ENCODE results near the gene ARHGAP45.
A peak's percentile ranks its signal among the peaks of the same experiment; 100 is the strongest.
"Not testable (repeated sequence)": the region's sequence is repeated elsewhere in the genome, so short reads cannot be mapped to it uniquely, and the experiment has no call there.

Gene ARHGAP45

DNA sequence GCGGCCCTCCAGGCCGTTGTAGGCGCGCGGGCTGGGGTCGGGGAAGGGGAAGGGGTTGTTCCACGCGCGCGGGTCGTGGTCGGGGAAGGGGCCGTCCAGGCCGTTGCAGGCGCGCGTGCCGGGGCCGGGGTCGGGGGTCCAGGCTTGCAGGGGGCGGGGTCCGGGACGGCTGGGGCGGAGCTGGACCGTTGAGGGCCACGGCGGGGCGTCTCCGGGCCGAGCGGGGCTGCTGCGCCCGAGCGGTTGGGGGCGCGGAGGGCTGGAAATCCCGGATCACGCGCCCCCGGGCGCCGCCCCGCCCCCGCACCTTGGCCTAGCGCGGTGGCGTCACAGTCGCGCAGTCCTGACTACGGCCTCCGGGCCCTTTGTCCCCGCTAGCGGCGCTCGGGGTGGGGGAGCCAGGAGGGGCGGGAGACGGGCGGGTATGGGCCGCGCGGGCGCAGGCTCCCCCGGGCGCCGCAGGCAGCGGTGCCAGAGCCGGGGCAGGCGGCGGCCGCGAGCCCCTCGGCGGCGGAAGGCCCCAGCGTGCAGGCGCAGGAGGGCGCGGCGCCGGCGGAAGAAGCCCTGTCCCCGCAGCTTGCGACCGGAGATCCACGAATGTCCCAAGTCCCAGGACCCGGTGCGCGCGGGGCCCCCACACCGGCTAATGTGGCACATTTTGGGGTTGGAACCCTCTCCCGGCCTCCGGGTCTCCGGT, 37.5 kb downstream of the ARHGAP45 start:
- DNase-seq (ENCODE audit: low read depth in 2 of 2), result peak; percentile 67 to 77

DNA sequence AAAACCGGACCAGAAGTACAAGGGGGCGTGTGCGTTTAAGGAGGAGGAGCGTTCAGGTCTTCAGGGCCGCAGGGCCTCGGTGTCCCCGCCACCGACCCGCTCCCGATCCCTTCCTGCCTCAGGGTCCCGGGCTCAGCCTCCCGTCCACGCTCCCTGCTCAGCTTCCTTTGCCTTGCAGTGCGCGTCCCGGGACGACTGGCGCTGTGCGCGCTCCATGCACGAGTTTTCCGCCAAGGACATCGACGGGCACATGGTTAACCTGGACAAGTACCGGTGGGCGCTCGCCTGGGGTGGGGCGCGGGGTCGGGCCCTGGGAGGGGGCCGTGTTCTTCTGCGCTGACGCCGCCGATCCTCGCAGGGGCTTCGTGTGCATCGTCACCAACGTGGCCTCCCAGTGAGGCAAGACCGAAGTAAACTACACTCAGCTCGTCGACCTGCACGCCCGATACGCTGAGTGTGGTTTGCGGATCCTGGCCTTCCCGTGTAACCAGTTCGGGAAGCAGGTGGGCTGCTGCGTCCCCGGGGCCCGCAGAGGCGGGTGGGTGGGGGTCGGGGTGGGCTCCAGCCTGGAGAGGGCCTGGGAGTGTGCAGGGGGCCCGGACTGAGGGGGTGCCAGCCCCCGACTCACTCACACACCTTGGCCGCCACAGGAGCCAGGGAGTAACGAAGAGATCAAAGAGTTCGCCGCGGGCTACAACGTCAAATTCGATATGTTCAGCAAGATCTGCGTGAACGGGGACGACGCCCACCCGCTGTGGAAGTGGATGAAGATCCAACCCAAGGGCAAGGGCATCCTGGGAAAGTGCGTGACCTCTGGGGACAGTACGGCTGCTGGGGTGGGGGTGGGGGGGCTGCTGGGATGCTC, 38.3 kb downstream of the ARHGAP45 start:
- DNase-seq (ENCODE audit: low read depth in 2 of 2), result no peak

DNA sequence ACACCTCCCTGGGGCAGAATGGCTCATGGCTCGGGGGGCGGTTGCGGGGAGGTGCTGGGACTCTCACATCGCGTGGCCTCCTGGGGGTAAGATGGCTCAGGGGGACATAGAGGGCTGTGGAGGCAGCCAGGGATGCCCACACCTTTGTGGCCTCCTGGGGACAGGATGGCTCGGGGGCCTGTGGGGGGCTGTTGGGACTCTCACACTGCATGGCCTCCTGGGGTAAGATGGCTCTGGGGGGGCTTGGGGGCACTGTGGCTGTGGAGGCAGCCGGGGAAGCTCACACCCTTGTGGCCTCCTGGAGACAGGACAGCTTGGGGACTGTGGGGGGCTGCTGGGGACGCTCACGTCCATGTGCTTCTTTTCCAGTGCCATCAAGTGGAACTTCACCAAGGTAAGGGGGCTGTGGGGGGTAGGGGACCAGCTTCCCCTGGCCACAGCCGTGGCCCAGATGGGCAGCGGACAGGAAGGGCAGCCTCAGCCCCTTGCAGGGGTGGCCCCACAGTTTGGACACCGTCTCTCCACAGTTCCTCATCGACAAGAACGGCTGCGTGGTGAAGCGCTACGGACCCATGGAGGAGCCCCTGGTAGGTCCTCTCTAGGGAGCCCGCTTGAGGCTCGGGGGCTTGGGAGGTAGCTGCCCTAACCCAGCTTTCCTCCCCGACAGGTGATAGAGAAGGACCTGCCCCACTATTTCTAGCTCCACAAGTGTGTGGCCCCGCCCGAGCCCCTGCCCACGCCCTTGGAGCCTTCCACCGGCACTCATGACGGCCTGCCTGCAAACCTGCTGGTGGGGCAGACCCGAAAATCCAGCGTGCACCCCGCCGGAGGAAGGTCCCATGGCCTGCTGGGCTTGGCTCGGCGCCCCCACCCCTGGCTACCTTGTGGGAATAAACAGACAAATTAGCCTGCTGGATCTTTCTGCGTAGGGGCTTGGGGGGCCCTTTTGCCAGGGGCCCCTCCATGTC, 39.2 kb downstream of the ARHGAP45 start:
- no peak for DNase-seq (ENCODE audit: low read depth in 2 of 2)

DNA sequence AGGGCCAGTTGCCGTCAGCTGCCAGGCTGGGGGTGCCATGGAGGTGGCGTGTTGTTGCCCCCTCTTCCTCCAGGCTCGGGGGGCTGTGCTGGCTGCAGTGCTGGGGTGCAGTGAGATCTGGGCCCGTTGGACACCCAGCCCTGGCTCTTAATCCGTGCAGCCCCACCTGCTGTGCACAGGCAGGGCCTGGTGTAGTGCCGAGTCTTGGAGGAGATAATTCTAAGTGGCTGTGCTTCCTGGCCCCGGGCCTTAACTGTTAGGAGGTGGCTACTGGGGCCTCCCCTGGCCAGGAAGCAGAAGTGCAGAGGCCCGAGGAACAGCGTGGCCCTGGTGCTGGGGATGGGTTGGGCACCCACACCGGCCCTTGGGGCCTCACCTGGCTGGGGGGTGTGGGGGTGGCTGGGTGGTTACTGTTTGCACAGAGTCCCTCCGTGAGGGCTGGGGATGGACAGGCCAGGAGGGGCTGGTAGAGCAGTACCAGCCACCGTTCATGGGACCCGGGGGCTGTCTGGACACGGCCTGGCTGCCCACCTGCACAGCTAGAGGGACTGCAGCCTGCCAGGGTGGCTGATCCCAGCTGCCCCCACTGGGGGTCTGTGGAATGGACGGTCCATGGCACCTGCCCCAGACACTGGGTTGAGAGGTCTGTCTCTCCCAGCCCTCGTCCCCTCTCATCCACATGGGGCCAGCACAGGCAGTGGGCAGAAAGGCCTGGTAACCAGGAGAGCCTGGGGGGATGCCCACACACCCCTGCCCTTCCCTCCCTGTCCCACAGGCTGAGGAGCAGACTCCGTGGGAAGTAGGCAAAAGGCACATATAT, 40.1 kb downstream of the ARHGAP45 start:
- no peak for DNase-seq (ENCODE audit: low read depth in 2 of 2)

DNA sequence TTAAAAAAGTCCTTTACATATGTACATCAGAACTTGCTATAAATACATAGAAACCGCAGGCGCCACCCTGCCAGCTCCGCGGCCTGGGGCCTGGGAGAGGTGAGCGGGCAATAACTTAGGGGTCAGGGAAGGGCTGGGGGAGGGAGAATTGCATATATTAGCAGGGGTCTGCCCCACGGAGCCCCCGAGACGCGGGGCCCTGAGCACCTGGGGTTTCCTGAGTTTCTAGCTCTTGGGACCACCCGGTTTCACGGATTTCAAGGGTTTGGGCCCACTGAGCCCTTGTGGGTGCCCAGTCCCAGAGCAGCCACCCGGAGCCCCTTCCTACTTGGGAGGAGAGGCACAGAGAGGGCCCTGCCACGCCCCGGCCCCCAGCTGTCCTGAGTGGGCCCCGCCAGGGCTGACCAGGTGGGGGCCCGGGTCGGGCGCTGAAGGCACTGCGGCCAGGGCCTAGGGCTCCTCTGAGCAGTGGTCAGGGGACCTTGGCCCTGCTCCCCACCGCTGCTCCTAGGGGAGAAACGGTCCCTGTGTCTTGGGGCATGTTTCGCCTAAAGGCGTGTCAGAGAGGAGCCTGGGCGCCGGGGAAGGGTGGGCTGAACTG, 40.8 kb downstream of the ARHGAP45 start:
- DNase-seq (ENCODE audit: low read depth in 2 of 2), result no peak

DNA sequence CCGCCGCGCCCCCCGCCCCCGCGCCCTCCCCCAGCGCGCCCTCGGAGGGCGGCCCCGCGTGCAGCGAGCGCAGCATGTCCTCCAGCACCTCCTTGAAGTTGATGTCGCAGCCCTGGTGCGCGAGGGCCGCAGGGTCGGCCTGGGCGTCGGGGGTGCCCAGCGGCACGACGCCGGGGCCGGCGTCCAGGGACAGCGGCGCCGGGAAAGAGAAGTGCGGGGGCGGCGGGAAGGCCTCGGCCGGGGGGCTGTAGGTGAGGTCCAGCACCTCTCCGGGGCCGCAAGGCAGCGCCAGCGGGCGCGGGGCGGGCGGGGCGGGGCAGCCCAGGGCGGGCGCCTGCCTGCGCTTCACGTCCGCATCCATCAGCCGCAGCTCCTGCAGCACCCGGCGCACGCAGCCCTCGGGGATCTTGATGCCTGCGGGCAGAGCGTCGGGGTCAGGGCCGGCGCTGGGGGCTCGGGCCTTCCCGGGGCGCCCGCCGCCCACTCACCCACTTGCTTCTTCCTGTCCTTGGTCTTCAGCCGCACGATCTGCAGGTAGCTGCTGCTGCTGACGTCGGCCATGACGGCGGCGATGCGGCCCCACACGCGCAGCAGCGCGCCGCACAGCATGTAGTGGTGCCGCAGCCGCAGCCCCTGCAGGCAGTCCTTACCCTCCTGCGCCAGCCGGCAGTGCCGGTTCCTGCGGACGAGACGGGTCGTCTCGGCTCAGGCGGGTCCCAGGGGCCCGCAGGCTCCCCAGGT, 41.5 kb downstream of the ARHGAP45 start:
- DNase-seq (ENCODE audit: low read depth in 2 of 2), result no peak

DNA sequence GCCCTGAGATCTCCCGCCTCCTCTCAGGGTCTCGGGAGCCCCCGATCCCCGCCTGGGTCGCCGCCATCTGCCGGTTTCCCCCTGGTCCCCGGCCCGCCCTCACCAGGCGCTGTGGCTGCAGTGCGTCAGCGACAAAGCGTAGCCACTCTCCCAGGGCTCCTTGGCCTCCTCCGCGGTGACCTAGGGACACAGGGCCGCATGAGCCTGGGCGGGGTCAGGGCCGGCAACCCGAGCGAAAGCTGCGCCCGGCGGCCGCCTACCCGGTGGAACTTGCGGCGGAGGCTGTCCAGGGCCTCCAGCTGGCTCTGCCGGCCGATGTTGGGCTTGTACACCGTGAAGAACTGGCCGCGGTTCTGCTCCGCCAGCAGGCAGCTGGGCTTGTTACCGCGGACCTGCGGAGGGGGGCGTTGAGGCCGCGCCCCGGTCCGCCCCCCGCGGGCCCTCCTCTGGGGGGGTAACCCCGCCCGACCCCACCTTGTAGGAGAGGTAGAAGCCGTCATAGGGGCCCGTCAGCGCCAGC, 42.1 kb downstream of the ARHGAP45 start:
- no peak for DNase-seq (ENCODE audit: low read depth in 2 of 2)

DNA sequence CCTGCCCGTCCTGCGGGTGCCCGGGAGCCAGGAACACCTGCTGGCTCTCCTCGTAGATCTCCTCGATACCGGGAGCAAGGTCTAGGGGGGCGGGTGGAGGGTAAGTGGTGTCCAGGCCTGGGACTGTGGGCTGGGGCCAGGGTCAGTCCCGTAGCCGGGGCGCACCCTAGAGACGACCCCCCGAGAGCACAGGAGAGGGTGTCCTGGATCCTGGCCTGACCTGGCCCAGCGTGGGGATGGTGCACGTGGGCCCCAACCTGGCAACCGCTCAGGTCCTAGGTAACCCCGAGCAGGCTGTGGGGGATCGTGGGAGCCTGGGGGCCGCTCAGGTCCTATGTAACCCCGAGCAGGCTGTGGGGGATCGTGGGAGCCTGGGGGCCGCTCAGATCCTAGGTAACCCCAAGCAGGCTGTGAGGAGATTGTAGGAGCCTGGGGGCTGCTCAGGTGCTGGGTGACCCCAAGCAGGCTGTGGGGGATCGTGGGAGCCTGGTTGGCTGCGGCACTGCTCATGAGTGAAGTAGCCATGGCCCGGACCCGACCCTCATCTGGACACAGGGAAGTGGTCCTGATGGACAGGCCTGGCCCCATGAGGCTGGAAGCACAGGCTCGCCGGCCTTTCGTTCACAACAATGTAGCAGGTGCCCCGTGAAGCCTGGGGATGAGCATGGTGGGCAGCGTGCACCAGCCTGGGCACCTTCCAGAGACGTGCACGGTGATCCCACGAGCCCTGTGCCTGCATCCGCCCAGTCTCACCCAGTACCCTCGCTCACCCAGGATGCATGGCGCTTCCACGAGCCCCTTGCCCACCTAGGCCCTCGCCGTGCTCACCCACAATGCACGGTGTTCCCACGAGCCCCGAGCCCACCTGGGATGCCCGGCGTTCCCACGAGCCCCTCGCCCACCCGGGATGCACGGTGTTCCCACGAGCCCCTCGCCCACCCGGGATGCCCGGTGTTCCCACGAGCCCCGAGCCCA, 43.0 kb downstream of the ARHGAP45 start:
- DNase-seq (ENCODE audit: low read depth in 2 of 2), result no peak

DNA sequence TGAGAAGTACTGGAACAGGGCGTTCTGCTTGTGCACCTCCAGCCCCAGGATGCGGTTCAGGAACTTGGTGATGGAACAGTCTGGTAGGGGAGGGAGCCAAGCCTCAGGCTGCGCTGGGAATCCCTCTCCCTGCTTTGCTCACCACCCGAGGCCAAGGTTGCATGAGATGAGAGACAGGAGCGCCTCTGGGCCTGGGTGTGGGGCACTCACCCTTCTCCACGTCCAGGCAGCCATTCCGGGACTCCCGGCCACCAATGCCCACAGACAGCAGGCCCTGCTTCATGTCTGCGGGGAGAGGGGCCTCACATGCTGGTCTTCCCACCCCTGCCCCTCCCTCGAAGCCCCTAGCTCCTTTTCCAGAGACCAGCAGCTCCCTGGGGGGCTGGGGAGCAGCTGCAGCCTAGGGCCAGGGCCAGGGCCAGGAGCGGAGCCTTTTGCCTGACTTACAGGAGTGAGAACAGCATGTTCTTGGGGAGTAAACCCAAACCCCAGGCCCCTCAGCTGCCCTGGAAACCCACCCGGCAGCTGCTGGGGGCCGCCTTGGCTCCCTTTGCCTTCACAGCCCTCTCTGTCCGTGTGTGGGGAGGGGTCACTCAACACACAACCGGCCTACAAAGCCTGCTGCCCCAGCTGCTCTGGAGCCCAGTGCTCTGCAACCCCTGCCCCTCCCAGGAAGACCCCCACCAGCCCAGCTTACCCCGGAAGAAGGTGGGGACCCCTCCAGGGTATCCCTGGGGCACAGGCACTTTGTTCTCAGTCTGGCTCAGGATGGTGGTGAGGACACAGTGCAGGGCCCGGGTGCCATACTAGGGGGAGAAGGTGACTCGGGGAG, 44.1 kb downstream of the ARHGAP45 start:
- no peak for DNase-seq (ENCODE audit: low read depth in 2 of 2)

DNA sequence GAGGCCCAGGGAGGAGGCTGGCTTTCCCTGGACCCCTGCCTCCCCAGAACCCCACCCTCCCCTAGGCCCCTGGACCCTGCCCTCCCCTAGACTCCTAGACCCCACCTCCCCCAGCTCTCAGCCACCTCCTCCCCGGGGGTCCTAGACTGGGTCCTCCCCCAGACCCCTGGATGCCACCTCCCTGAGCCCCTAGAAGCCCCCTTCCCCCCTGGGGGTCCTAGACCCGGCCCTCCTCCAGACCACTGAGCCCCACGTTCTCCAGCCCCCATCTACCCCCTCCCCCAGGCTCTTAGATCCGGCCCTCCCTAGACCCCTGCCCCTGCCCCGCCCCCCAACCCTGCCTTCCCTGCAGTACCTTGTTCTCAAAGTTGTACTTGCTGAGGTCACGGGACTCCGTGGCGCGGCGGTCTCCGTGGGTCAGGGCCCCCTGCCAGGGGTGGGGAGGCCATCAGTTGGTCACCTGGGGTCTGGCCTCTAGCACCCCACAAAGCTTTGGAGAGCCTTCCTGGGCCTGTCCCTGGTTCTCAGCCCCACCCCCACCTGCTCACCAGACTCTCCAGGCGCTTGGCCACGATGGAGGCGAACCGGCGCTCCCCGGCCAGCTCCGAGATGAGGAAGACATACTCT, 44.8 kb downstream of the ARHGAP45 start:
- no peak for DNase-seq (ENCODE audit: low read depth in 2 of 2)

DNA sequence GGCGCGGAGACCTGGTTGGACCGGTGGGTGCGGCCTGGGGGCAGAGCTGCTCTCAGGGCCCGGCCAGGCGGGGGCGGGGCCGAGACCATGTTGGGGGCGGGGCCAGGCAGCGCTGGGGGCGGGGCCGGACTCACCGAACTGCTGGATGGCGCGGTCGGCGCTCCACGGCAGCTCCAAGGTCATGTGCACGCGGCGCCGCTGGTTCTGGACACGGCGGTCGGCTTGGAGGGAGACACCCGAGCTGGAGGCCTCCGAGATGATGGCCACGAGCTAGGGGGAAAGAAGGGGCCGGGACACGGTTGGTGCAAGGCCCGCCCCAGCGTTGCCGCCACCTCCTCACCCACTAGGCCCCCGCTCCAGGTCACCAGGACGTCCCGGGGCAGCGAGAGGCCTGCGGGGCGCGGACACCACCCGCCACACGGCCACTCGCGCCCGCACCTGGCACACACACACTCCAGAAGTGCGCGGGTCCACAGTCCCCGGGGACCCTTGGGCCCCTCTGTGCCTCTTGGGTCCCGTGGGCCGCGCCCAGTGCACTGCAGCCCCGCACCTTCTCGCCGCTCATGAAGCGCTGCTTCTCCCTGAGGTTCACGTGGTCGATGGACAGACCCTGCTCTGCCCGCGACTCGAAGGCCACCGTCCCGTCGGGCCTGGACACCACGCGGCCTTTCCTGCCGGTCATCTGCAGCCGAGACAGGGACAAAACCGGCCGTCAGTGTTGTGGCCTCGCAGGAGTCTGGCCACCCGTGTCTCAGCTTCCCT, 45.5 kb downstream of the ARHGAP45 start:
- no peak for DNase-seq (ENCODE audit: low read depth in 2 of 2)

DNA sequence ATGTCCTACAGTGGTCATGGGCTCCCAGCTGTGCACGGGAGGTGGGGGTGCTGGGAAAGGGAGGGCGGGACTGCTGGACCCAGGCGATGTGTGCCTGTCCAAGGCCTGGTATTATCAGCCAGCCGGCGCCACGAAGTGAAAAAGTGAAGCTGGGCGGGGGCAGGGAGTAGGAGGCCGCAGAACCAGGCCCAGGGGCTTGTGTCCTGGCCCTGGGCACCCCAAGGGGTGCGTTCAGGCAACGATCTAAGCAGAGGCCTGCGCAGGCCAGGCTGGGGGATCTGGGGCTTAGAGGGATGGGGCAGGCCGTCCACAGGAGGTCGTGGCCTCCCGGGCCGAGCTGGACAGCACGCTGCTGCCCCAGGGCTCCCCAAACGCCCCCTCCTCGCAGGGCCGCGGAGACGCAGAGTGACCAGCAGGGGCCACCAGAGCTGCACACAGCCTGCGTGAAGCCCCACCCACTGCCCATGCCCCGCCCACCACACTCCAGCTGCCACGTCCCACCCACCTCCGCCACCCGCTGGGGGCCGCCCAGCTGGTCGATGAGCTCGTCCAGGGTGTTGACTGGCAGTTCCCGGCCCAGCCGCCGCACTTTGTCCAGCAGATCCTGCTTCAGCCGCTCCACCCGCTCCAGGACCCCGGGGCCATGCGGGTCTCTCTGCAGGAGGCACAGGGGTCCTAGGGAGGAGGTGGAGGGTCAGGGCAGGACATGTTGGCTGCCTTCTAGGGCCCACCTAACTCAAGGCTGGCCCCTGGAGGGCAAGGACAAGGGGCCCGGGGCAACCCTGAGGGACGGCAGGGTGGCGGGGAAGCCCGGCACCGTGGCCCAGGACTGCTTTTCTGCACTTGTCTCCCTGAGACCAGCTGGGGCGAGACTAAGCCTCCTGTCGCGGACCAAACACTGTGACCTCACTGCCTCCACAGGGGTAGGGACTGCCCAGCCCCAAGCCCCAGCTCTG, 46.3 kb downstream of the ARHGAP45 start:
- peak; percentile 77 to 78 for DNase-seq (ENCODE audit: low read depth in 2 of 2)

DNA sequence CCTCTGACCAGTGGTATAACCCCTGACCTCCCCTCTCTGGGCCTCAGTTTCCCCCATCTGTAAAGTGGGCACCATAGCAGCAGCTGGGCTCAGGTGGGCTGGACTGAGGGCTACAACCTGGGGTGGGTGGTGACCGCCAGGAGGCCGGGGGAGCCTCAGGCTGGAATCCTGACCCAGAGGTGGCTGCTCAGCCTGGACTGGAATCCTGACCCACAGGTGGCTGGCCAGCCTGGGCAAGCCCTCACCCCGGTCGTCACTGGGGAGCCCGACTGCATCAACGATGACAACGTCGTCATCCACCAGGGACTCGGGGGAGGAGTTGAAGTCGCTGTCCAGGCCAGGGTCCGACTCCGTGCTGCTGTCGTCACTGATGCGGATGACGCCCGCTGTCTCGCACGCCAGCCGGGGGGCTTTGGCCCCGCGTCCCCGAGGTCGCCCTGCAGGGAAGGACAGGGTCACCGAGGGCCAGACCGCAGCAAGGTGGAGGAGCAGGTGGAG, 47.1 kb downstream of the ARHGAP45 start:
- DNase-seq (ENCODE audit: low read depth in 2 of 2), result no peak

DNA sequence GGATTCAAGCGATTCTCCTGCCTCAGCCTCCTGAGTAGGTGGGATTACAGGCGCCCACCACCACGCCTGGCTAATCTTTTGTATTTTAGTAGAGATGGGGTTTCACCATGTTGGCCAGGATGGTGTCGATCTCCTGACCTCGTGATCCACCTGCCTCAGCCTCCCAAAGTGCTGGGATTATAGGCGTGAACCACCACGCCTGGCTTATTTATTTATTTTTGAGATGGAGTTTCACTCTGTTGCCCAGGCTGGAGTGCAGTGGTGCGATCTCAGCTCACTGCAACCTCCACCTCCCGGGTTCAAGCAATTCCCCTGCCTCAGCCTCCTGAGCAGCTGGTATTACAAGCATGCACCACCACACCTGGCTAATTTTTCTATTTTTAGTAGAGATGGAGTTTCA, 47.8 kb downstream of the ARHGAP45 start:
- not testable (repeated sequence) for DNase-seq (ENCODE audit: low read depth in 2 of 2)

Data from stimulated activated CD8-positive, alpha-beta memory T cell treated with anti-CD3 and anti-CD28 coated beads, Interleukin-15, amount 100 ng/mL, for 48 hours (primary cell).